HepG2 (cell line): ENCODE results near the gene EFNA3. TPM values are rescaled to one million over a fixed set of nuclear protein-coding genes. Genes with fewer than 3 reads are reported as not detected.

Source experiments
- CEBPZ ChIP-seq: IDR thresholded peaks from 2 replicates; pipeline ENCODE4 v1.6.1; 2012; ENCODE audit warnings: low read length, improper control_type of control experiment
- HNF4G ChIP-seq, 2 experiments: sonication (generic) in 1 of 2; formaldehyde crosslinking in 1 of 2; IDR thresholded peaks; 2 replicates each; pipeline versions ENCODE4 v1.4.0 to v1.6.1; 2011 to 2020; ENCODE audit warnings: borderline replicate concordance in 2 of 2, low read depth in 2 of 2, mild to moderate bottlenecking in 2 of 2, low read length in 1 of 2, missing genetic modification reagents in 1 of 2, moderate library complexity in 1 of 2
- KDM2A ChIP-seq: sonication (generic); formaldehyde crosslinking; IDR thresholded peaks from 2 replicates; pipeline ENCODE4 v1.4.0; 2020; ENCODE audit warnings: low read depth, missing genetic modification reagents, borderline replicate concordance
- MBD4 ChIP-seq: IDR thresholded peaks from 2 replicates; pipeline ENCODE4 v1.6.1; 2012; ENCODE audit warnings: low read length, inconsistent platforms, borderline replicate concordance
- NRL ChIP-seq: sonication (generic); formaldehyde crosslinking; IDR thresholded peaks from 2 replicates; pipeline ENCODE4 v1.5.0; 2020; ENCODE audit warnings: missing genetic modification reagents, mild to moderate bottlenecking, moderate library complexity, borderline replicate concordance
- REST ChIP-seq, 2 experiments: IDR thresholded peaks; 2 replicates each; pipeline ENCODE4 v1.6.1; 2011 to 2012; ENCODE audit warnings: low read length in 2 of 2, borderline replicate concordance in 1 of 2, low read depth in 1 of 2, mild to moderate bottlenecking in 1 of 2, moderate library complexity in 1 of 2
- SMAD3 ChIP-seq: sonication (generic); formaldehyde crosslinking; IDR thresholded peaks from 2 replicates; pipeline ENCODE4 v1.4.0; 2020; ENCODE audit warnings: missing genetic modification reagents
- TEAD3 ChIP-seq: optimal IDR thresholded peaks from 2 replicates; pipeline ENCODE3; 2016; ENCODE audit warnings: borderline replicate concordance
- TFAP4 ChIP-seq: sonication (generic); IDR thresholded peaks from 2 replicates; pipeline ENCODE4 v1.6.1; 2016; ENCODE audit warnings: low read depth, borderline replicate concordance
- ZBTB34 ChIP-seq: sonication (generic); formaldehyde crosslinking; IDR thresholded peaks from 2 replicates; pipeline ENCODE4 v1.8.0; 2022; ENCODE audit warnings: mild to moderate bottlenecking, missing genetic modification reagents
- ZMAT5 ChIP-seq: sonication (generic); formaldehyde crosslinking; IDR thresholded peaks from 2 replicates; pipeline ENCODE4 v1.5.0; 2020; ENCODE audit warnings: mild to moderate bottlenecking, low read depth, missing genetic modification reagents, borderline replicate concordance
- ZNF235 ChIP-seq: sonication (generic); formaldehyde crosslinking; IDR thresholded peaks from 2 replicates; pipeline ENCODE4 v1.8.1; 2023; ENCODE audit warnings: mild to moderate bottlenecking, missing genetic modification reagents, borderline replicate concordance
- ZNF251 ChIP-seq: sonication (generic); formaldehyde crosslinking; IDR thresholded peaks from 2 replicates; pipeline ENCODE4 v1.9.0; 2021; ENCODE audit warnings: mild to moderate bottlenecking, missing genetic modification reagents
- ZNF430 ChIP-seq: sonication (generic); formaldehyde crosslinking; IDR thresholded peaks from 2 replicates; pipeline ENCODE4 v1.9.0; 2021; ENCODE audit warnings: mild to moderate bottlenecking, missing genetic modification reagents
- ZNF543 ChIP-seq: sonication (generic); formaldehyde crosslinking; IDR thresholded peaks from 2 replicates; pipeline ENCODE4 v1.4.0; 2020; ENCODE audit warnings: mild to moderate bottlenecking, missing genetic modification reagents
- ZNF740 ChIP-seq: sonication (generic); formaldehyde crosslinking; IDR thresholded peaks from 2 replicates; pipeline ENCODE4 v1.4.0; 2020; ENCODE audit warnings: missing genetic modification reagents
- ZSCAN22 ChIP-seq: sonication (generic); formaldehyde crosslinking; IDR thresholded peaks from 2 replicates; pipeline ENCODE4 v1.4.0; 2020; ENCODE audit warnings: mild to moderate bottlenecking, missing genetic modification reagents
- ZSCAN31 ChIP-seq: sonication (generic); formaldehyde crosslinking; IDR thresholded peaks from 2 replicates; pipeline ENCODE4 v1.5.0; 2020; ENCODE audit warnings: low read depth, mild to moderate bottlenecking, missing genetic modification reagents
- polyA plus RNA-seq, 8 experiments: library from polyadenylated mRNA; depleted of rRNA in 3 of 8; stranded (reverse) in 7 of 8; unstranded in 1 of 8; fragments of >200 nt; fragmentation: Illumina TruSeq in 4 of 8; extraction: Trizol in 4 of 8; gene quantifications; 2 replicates each; pipeline versions ENCODE4 v1.2.1 to v1.2.3, GENCODE V29; 2011 to 2016; ENCODE audit warnings: low read depth in 4 of 8, missing spikeins in 1 of 8, mixed read lengths in 1 of 8; ENCODE audit not compliant: insufficient read depth in 1 of 8
- total RNA-seq, 5 experiments: library from RNA; depleted of rRNA; stranded (reverse); fragments of >200 nt; fragmentation: Illumina TruSeq; extraction: Trizol; gene quantifications; 2 replicates each; pipeline ENCODE4 v1.2.3, GENCODE V29; 2016; ENCODE audit warnings: low read depth in 1 of 5

EFNA3 gene
- total and polyA plus RNA-seq, 2 of the 13 experiments (the other 11 are each of a cell fraction or from before 2014, with no cell fraction given), result 1.0 to 5.7 TPM

- TF ChIP-seq REST (IDR thresholded peaks at IDR 0.05; ENCODE audit: borderline replicate concordance in 1 of 2, low read depth in 1 of 2, low read length in 2 of 2) (peak in 1 of 2 experiments; percentile 23; a peak in 1 of 4 replicates), CEBPZ (no peak), NRL (CRISPR knock-in tag) (no peak), ZNF235 (CRISPR knock-in tag) (no peak; the same call in 1 of the 2 replicates), ZNF740 (CRISPR knock-in tag) (no peak), ZSCAN22 (0 out of 2 replicates have a peak, but pooled peaks have one; percentile 64), ZBTB34 (CRISPR knock-in tag) (no peak; the same call in 1 of the 2 replicates), SMAD3 (CRISPR knock-in tag) (no peak; the same call in 1 of the 2 replicates), HNF4G (IDR thresholded peaks at IDR 0.05; ENCODE audit: borderline replicate concordance, low read depth, low read length) (peak; percentile 60; the same call in 1 of the 2 replicates), HNF4G (CRISPR knock-in tag; IDR thresholded peaks at IDR 0.05; ENCODE audit: borderline replicate concordance, low read depth) (no peak), ZNF430 (CRISPR knock-in tag) (no peak), ZSCAN31 (CRISPR knock-in tag) (no peak), MBD4 (no peak), ZMAT5 (CRISPR knock-in tag) (0 out of 2 replicates have a peak, but pooled peaks have one; percentile 5), ZNF251 (CRISPR knock-in tag) (0 out of 2 replicates have a peak, but pooled peaks have one; percentile 62), ZNF543 (CRISPR knock-in tag) (peak; percentile 68; the same call in 1 of the 2 replicates), TEAD3 (CRISPR knock-in tag) (no peak), KDM2A (no peak), TFAP4 (peak; percentile 71; the same call in 1 of the 2 replicates)
Observed at GRCh38 chr1:155126556-155127104, 48.0 kb downstream of the EFNA3 start (continued).
